Measurements from ENCODE around the gene NCS1. TPM values are rescaled to one million over a fixed set of nuclear protein-coding genes. Genes with fewer than 3 reads are reported as not detected.

The NCS1 gene
- total RNA-seq, 2 donors from 2014 or later, result 19.1 to 28.5 TPM

- H3K36me3 ChIP-seq, result no peaks in the 10 kb centered on the region
- TF ChIP-seq POLR2AphosphoS5 (IDR thresholded peaks at IDR 0.05) (no peak), CTCF (IDR thresholded peaks at IDR 0.05) (no peak), POLR2A (IDR thresholded peaks at IDR 0.05) (no peak)
- no peak for DNase-seq (ENCODE audit: low spot score)
- H3K4me1 ChIP-seq (replicated peaks), result no peaks in the 10 kb centered on the region
- intact Hi-C loops (cut with DNase I), result no loop called here
- peak overlapping the region; percentile 61 to 71 for H3K27ac ChIP-seq
- no peak overlapping the region for H3K4me3 ChIP-seq
- WGBS, result 77% methylated on average over 6 of the region's 6 CpGs
- no peaks in the 10 kb centered on the region for H3K9me3 ChIP-seq
- no peaks in the 10 kb centered on the region for H3K27me3 ChIP-seq (replicated peaks; ENCODE audit: insufficient read depth)
Observed at GRCh38 chr9:130128251-130128650, 44.0 kb upstream of the NCS1 start.

GRCh38 chr9:130128733-130129431 is 43.3 kb upstream of the NCS1 start:
- 52% methylated on average over 14 of the region's 14 CpGs for WGBS
- intact Hi-C loops (cut with DNase I), result no loop called here
- H3K36me3 ChIP-seq, result no peaks in the 10 kb centered on the region
- no peaks in the 10 kb centered on the region for H3K27me3 ChIP-seq (replicated peaks; ENCODE audit: insufficient read depth)
- no peak overlapping the region for H3K4me3 ChIP-seq
- no peaks in the 10 kb centered on the region for H3K9me3 ChIP-seq
- no peaks in the 10 kb centered on the region for H3K4me1 ChIP-seq (replicated peaks)
- TF ChIP-seq POLR2A (IDR thresholded peaks at IDR 0.05), result no peak
- peak; percentile 51 for TF ChIP-seq POLR2AphosphoS5 (IDR thresholded peaks at IDR 0.05)
- peak overlapping the region; percentile 61 to 71 for H3K27ac ChIP-seq
- DNase-seq (ENCODE audit: low spot score), result peak; percentile 16

- no peaks in the 10 kb centered on the region for H3K27me3 ChIP-seq (replicated peaks; ENCODE audit: insufficient read depth)
- TF ChIP-seq POLR2A (IDR thresholded peaks at IDR 0.05) (no peak), POLR2AphosphoS5 (IDR thresholded peaks at IDR 0.05) (peak; percentile 6)
- peak overlapping the region; percentile 61 to 71 for H3K27ac ChIP-seq
- no peaks in the 10 kb centered on the region for H3K4me1 ChIP-seq (replicated peaks)
- DNase-seq (ENCODE audit: low spot score), result no peak
- intact Hi-C loops (cut with DNase I), result loop anchor here (5.0 kb wide), 1 partner anchor 43 kb away; the partner anchor contains the start of gene NCS1
- WGBS, result 82% methylated on average over 22 of the region's 22 CpGs
- H3K36me3 ChIP-seq, result no peaks in the 10 kb centered on the region
- no peaks in the 10 kb centered on the region for H3K9me3 ChIP-seq
- H3K4me3 ChIP-seq, result no peak overlapping the region
Observed at GRCh38 chr9:130129432-130130061, 42.7 kb upstream of the NCS1 start.

GRCh38 chr9:130132746-130133145 is 39.5 kb upstream of the NCS1 start:
- H3K4me3 ChIP-seq, result no peak overlapping the region
- TF ChIP-seq POLR2A (IDR thresholded peaks at IDR 0.05) (no peak), POLR2AphosphoS5 (IDR thresholded peaks at IDR 0.05) (no peak), CTCF (IDR thresholded peaks at IDR 0.05) (no peak)
- no peak for DNase-seq (ENCODE audit: low spot score)
- intact Hi-C loops (cut with DNase I), result loop anchor here (5.0 kb wide), 1 partner anchor 40 kb away; the partner anchor contains the start of gene NCS1
- no peaks in the 10 kb centered on the region for H3K27me3 ChIP-seq (replicated peaks; ENCODE audit: insufficient read depth)
- no peaks in the 10 kb centered on the region for H3K4me1 ChIP-seq (replicated peaks)
- H3K9me3 ChIP-seq, result no peaks in the 10 kb centered on the region
- 86% methylated on average over 7 of the region's 7 CpGs for WGBS
- no peaks in the 10 kb centered on the region for H3K36me3 ChIP-seq
- no peak overlapping the region for H3K27ac ChIP-seq

GRCh38 chr9:130137081-130137640 is 35.0 kb upstream of the NCS1 start:
- 92% methylated on average over 15 of the region's 15 CpGs for WGBS
- Histone ChIP-seq H3K4me3 (no peak overlapping the region), H3K4me1 (replicated peaks) (no peaks in the 10 kb centered on the region), H3K36me3 (no peaks in the 10 kb centered on the region), H3K27me3 (replicated peaks; ENCODE audit: insufficient read depth) (no peaks in the 10 kb centered on the region), H3K9me3 (no peaks in the 10 kb centered on the region), H3K27ac (no peak overlapping the region)
- intact Hi-C loops (cut with DNase I), result no loop called here
- TF ChIP-seq CTCF (IDR thresholded peaks at IDR 0.05), result no peak
- TF ChIP-seq POLR2A (IDR thresholded peaks at IDR 0.05), result no peak
- TF ChIP-seq POLR2AphosphoS5 (IDR thresholded peaks at IDR 0.05), result no peak
- no peak for DNase-seq (ENCODE audit: low spot score)

Data from prostate gland (tissue), 2 donors.